HG03460 (cell line): ENCODE measurements around the gene TEDC1.

Source experiments
- ATAC-seq: cut with Tn5 transposase; IDR thresholded peaks from one replicate; pipeline ENCODE4 v1.9.1; 2021; ENCODE audit not compliant: unreplicated experiment

The TEDC1 gene

GRCh38 chr14:105495990-105496830, 5.2 kb downstream of the TEDC1 start:
- ATAC-seq = no peak

DNA sequence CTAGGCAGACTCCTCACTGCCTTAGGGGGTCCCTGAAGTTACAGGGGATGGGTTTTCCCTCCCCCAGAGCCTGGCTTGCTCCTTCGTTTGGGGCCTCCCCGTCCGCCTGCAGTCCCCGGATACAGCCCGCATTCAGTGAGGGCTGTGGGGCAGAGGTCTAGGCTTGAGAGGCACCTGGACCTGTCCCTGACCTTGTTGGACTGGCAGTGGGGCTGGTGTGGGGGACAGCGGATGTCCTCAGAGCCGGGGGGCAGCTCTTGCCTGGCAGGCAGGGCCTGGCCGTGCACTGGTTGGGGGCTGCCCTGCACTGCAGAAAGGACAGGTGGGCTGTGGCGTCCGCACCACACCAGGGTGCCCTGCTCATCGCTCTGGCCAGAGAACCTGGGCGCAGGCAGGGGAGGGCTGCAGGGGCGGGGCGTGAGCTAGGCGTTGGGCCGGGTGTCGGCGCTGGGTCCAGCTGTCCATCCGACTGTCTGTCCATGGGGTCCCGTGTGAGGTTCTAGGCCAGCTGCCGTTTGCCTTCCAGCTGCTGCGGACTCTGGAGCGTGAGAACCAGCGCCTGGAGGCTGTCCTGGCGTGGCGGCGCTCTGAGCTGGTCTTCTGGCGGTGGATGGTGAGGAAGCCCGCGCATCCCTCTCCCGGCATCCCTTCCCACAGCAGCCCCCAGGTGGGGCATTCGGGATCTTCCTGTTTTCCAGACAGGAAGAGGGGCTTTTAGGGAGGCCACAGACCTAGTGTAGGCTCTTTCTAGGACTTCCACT, 6.0 kb downstream of the TEDC1 start:
- ATAC-seq = no peak

- no peak for ATAC-seq
Measured at GRCh38 chr14:105497671-105498429, 6.8 kb downstream of the TEDC1 start.

- no peak for ATAC-seq
Measured at GRCh38 chr14:105498430-105499255, 7.6 kb downstream of the TEDC1 start.

- ATAC-seq = no peak
Measured at GRCh38 chr14:105499256-105500035, 8.4 kb downstream of the TEDC1 start.

DNA sequence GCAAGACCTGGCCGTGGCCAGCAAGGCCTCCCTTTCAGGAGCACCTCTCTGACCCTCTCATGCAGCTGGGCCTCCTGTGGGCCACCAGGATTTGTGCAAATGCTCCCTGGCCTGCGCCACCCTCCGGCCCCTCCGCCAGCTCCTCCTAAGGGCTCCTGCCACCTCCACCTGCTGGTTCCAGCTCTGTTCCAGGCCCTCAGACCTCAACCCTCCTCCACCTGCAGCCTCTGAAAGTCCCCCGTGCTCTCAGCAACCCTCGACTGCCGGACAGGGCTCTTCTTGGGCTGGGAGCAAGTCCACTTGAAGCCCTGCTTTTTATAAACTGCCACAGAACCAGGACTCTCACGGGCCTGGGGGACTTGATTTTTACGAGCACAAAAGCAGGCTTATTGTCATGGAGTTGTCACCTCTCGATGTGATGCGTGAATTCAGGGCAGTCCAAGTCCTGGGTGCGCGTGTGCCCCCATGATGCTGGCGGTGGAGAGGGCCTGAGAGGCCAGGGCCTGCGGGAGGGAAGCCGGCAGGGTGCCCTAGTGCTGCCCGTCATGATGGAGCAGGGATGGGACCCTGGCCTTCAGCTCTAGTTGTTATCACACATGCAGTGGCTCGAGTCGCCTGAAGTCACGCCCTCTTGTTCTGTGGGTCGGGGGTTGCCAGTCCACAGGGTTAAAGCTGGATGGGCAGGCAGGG, 9.1 kb downstream of the TEDC1 start:
- no peak for ATAC-seq

GRCh38 chr14:105500726-105501101, 9.7 kb downstream of the TEDC1 start:
- ATAC-seq = no peak

GRCh38 chr14:105501504-105502291, 10.7 kb downstream of the TEDC1 start:
- no peak for ATAC-seq

GRCh38 chr14:105502446-105503295, 11.6 kb downstream of the TEDC1 start:
- ATAC-seq = no peak

DNA sequence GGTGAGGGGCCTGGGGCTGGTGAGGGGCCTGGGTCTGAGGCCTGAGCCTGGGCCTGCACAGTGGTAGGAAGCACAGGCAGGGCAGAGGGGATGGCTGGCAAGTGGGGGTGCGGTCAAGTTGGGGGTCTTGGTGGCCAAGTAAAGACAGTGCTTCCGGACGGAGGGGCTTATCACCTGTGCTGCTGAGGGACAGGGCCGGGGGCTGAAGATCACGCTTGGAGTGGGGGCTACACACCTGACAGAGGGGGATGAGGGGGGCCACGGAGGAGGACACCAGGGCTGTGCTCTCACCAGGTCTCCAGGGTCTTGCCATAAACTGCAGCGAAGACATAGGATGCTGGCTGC, 12.2 kb downstream of the TEDC1 start:
- ATAC-seq = no peak

DNA sequence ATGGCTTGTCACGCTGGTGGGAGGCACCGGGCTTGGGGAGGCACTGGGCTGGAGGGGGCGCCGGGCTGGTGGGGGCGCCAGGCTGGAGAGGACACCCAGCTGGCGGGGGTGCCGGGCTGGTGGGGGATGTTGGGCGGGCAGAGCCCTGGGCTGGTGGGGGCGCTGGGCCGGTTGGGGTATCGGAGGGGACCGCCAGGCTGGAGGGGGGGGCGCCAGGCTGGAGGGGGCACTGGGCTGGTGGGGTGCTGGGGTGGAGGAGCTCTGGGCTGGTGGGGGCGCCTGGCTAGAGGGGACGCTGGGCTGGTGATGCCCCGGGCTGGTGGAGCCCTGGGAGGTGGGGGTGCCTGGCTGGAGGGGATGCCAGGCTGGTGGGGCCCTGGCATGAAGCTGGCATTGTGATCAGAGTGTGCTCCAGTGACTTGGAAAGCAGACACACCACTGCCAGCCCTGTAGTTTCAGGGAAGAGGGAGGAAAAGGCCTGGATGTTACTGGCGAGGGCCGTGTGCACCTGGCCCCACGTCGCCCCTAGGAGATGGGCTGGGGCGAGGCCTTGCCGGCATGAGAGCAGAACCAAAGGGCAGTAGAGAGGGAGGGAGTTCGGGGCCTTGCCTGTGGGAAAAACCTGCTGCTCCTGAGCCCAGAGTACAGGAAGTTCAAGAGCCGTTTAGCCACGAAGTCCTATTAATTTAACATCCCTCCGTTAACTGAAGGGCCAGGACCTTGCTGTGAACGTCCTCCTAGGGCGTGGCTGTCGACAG, 13.1 kb downstream of the TEDC1 start:
- ATAC-seq = no peak

- ATAC-seq = no peak
Measured at GRCh38 chr14:105505101-105505500, 14.1 kb downstream of the TEDC1 start.

DNA sequence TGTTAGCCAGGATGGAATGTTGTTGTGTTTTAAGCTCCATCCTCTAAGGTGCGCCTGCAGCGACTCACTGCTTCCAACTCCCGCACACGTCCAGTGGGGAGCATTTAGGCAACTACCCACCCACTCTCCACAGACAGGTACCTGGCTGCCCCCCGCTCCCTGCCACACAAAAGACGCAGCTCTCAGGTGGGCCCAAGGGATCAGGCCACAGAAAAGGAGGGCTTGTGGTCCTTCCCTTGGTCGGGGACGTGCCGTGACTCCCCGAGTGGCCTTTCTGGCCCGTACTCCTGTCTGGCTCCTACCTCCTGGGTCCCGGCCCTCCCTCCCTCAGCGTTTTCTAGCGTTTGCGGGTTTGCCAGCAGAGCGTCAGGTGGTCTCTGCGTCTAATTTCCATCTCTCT, 16.2 kb downstream of the TEDC1 start:
- no peak for ATAC-seq

- ATAC-seq = no peak
Measured at GRCh38 chr14:105508069-105508468, 17.0 kb downstream of the TEDC1 start.

DNA sequence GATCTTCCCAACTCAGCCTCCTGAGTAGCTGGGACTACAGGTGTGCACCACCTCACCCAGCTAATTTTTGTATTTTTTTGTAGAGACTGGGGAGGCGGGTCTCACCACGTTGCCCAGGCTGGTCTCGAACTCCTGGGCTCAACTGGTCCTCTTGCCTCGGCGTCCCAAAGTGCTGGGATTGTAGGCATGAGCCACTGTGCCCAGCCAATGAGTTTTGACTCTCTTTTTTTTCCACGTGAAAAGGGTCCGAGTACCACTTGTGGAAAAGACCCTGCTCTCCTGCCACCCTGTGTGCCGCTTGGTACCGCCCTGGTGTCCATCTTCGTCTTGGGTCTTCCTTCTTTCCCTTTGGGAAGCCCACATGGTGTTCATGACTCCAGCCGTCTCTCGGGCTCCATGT, 17.6 kb downstream of the TEDC1 start:
- ATAC-seq = no peak

DNA sequence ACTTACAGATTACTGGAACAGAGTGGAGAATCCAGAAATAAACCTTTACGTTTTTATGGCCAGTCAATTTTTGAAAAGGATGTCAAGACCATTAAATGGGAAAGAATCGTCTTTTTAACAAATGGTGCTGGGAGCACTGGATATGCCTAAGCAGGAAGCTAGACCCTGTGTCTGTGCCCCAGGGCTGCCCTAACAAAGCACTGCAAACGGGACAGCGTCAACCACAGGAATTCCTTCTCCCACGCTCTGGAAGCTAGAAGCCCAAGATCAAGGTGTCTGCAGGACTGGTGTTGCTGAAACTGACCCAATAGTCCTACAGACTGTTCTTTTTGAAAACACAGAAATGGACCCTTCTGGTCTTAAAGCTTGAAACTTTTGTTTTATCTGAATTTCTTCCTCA, 26.1 kb downstream of the TEDC1 start:
- ATAC-seq = no peak
